HEK293 (cell line): ENCODE measurements around the gene ADCK2.

Source experiments
- BCL11B ChIP-seq: fragments of 450-650 bp; formaldehyde crosslinking; IDR thresholded peaks from 2 replicates; pipeline ENCODE4 v1.5.1; 2016; ENCODE audit warnings: low read depth, missing biosample characterization, missing genetic modification characterization
- GFI1B ChIP-seq: fragments of 450-650 bp; formaldehyde crosslinking; IDR thresholded peaks from 2 replicates; pipeline ENCODE4 v1.5.1; 2016; ENCODE audit warnings: missing biosample characterization, missing genetic modification characterization
- KLF10 ChIP-seq: fragments of 450-650 bp; IDR thresholded peaks from 2 replicates; pipeline ENCODE4 v1.5.1; 2018; ENCODE audit warnings: missing biosample characterization, mild to moderate bottlenecking, missing genetic modification characterization
- MEIS1 ChIP-seq: sonication (generic); formaldehyde crosslinking; IDR thresholded peaks from 2 replicates; pipeline ENCODE4 v1.8.1; 2022; ENCODE audit warnings: missing genetic modification reagents, mild to moderate bottlenecking, borderline replicate concordance
- SALL2 ChIP-seq: fragments of 450-650 bp; formaldehyde crosslinking; IDR thresholded peaks from 2 replicates; pipeline ENCODE4 v1.5.0; 2017; ENCODE audit warnings: missing biosample characterization, mild to moderate bottlenecking, missing genetic modification characterization, borderline replicate concordance
- TCF7L2 ChIP-seq: IDR thresholded peaks from 2 replicates; pipeline ENCODE4 v1.6.1; 2011; ENCODE audit warnings: low read depth, mild to moderate bottlenecking, inconsistent platforms, low read length, moderate library complexity, borderline replicate concordance
- TSHZ1 ChIP-seq: fragments of 450-650 bp; formaldehyde crosslinking; IDR thresholded peaks from 2 replicates; pipeline ENCODE4 v1.5.1; 2016; ENCODE audit warnings: missing biosample characterization, missing genetic modification characterization, borderline replicate concordance
- ZNF112 ChIP-seq: fragments of 450-650 bp; formaldehyde crosslinking; IDR thresholded peaks from 2 replicates; pipeline ENCODE4 v1.5.0; 2017; ENCODE audit warnings: missing biosample characterization, missing genetic modification characterization
- ZNF132 ChIP-seq: fragments of 450-650 bp; formaldehyde crosslinking; IDR thresholded peaks from 2 replicates; pipeline ENCODE4 v1.5.1; 2017; ENCODE audit warnings: missing biosample characterization, missing genetic modification characterization, borderline replicate concordance
- ZNF133 ChIP-seq: fragments of 450-650 bp; formaldehyde crosslinking; IDR thresholded peaks from 2 replicates; pipeline ENCODE4 v1.5.1; 2016; ENCODE audit warnings: missing biosample characterization, missing genetic modification characterization
- ZNF19 ChIP-seq: fragments of 450-650 bp; formaldehyde crosslinking; IDR thresholded peaks from 2 replicates; pipeline ENCODE4; 2016; ENCODE audit warnings: missing biosample characterization, missing genetic modification characterization, low read depth
- ZNF202 ChIP-seq: fragments of 450-650 bp; formaldehyde crosslinking; IDR thresholded peaks from 2 replicates; pipeline ENCODE4 v1.5.1; 2016; ENCODE audit warnings: missing biosample characterization, missing genetic modification characterization, borderline replicate concordance
- ZNF366 ChIP-seq: fragments of 450-650 bp; formaldehyde crosslinking; conservative IDR thresholded peaks from 2 replicates; pipeline ENCODE4 v1.5.1; 2016; ENCODE audit warnings: missing biosample characterization, missing genetic modification characterization
- ZNF37A ChIP-seq: fragments of 450-650 bp; IDR thresholded peaks from 2 replicates; pipeline ENCODE4 v1.5.1; 2018; ENCODE audit warnings: missing biosample characterization, missing genetic modification characterization
- ZNF404 ChIP-seq: fragments of 450-650 bp; formaldehyde crosslinking; IDR thresholded peaks from 2 replicates; pipeline ENCODE4 v1.5.1; 2017; ENCODE audit warnings: missing biosample characterization, missing genetic modification characterization
- ZNF423 ChIP-seq: fragments of 450-650 bp; formaldehyde crosslinking; IDR thresholded peaks from 2 replicates; pipeline ENCODE4 v1.5.1; 2016; ENCODE audit warnings: missing biosample characterization, missing genetic modification characterization
- ZNF433 ChIP-seq: fragments of 450-650 bp; formaldehyde crosslinking; IDR thresholded peaks from 2 replicates; pipeline ENCODE4 v1.5.1; 2016; ENCODE audit warnings: missing biosample characterization, missing genetic modification characterization, low read depth
- ZNF549 ChIP-seq: fragments of 450-650 bp; IDR thresholded peaks from 2 replicates; pipeline ENCODE4 v1.5.1; 2018; ENCODE audit warnings: missing biosample characterization, missing genetic modification characterization, mild to moderate bottlenecking, inconsistent platforms, moderate library complexity
- ZNF558 ChIP-seq: fragments of 450-650 bp; formaldehyde crosslinking; IDR thresholded peaks from 2 replicates; pipeline ENCODE4 v1.5.1; 2016; ENCODE audit warnings: missing biosample characterization, missing genetic modification characterization
- ZNF560 ChIP-seq: fragments of 450-650 bp; formaldehyde crosslinking; IDR thresholded peaks from 2 replicates; pipeline ENCODE4 v1.5.1; 2017; ENCODE audit warnings: missing biosample characterization, missing genetic modification characterization, borderline replicate concordance
- ZNF596 ChIP-seq: fragments of 450-650 bp; IDR thresholded peaks from 2 replicates; pipeline ENCODE4 v1.5.0; 2018; ENCODE audit warnings: missing biosample characterization, mild to moderate bottlenecking, missing genetic modification characterization, moderate library complexity
- ZNF645 ChIP-seq: fragments of 450-650 bp; formaldehyde crosslinking; IDR thresholded peaks from 2 replicates; pipeline ENCODE4; 2016; ENCODE audit warnings: missing biosample characterization, missing genetic modification characterization
- ZNF785 ChIP-seq: fragments of 450-650 bp; formaldehyde crosslinking; IDR thresholded peaks from 2 replicates; pipeline ENCODE4 v1.5.1; 2016; ENCODE audit warnings: missing biosample characterization, missing genetic modification characterization
- ZNF830 ChIP-seq: fragments of 450-650 bp; IDR thresholded peaks from 2 replicates; pipeline ENCODE4 v1.5.0; 2018; ENCODE audit warnings: missing biosample characterization, missing genetic modification characterization, low read depth, mild to moderate bottlenecking, moderate library complexity
- ZNF843 ChIP-seq: fragments of 450-650 bp; formaldehyde crosslinking; IDR thresholded peaks from 2 replicates; pipeline ENCODE4 v1.5.1; 2016; ENCODE audit warnings: missing biosample characterization, missing genetic modification characterization
- ZSCAN30 ChIP-seq: fragments of 450-650 bp; IDR thresholded peaks from 2 replicates; pipeline ENCODE4 v1.5.1; 2018; ENCODE audit warnings: missing biosample characterization, mild to moderate bottlenecking, missing genetic modification characterization, moderate library complexity
- TF ChIP-seq, protein P1 (sequence below): fragments of 450-650 bp; formaldehyde crosslinking; IDR thresholded peaks from 2 replicates; pipeline ENCODE4 v1.5.1; 2016; ENCODE audit warnings: missing biosample characterization, missing genetic modification characterization
- TF ChIP-seq, protein P2 (sequence below): fragments of 450-650 bp; formaldehyde crosslinking; IDR thresholded peaks from 2 replicates; pipeline ENCODE4 v1.5.1; 2016; ENCODE audit warnings: missing biosample characterization, missing genetic modification characterization
- TF ChIP-seq, protein P3 (sequence below): fragments of 450-650 bp; formaldehyde crosslinking; IDR thresholded peaks from 2 replicates; pipeline ENCODE4 v1.5.1; 2016; ENCODE audit warnings: missing biosample characterization, missing genetic modification characterization

The ADCK2 gene

GRCh38 chr7:140640060-140640637 lies 32.6 kb upstream of the ADCK2 start (continued):
- no peak for TF ChIP-seq ZNF560 (tag by site-specific recombination)
- TF ChIP-seq, protein P1, sequence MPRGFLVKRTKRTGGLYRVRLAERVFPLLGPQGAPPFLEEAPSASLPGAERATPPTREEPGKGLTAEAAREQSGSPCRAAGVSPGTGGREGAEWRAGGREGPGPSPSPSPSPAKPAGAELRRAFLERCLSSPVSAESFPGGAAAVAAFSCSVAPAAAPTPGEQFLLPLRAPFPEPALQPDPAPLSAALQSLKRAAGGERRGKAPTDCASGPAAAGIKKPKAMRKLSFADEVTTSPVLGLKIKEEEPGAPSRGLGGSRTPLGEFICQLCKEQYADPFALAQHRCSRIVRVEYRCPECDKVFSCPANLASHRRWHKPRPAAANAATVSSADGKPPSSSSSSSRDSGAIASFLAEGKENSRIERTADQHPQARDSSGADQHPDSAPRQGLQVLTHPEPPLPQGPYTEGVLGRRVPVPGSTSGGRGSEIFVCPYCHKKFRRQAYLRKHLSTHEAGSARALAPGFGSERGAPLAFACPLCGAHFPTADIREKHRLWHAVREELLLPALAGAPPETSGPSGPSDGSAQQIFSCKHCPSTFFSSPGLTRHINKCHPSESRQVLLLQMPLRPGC (tag by site-specific recombination): no peak
- TF ChIP-seq ZNF132: no peak
- TF ChIP-seq ZNF202 (tag by site-specific recombination): no peak
- TF ChIP-seq TSHZ1: no peak
- TF ChIP-seq KLF10: no peak
- TF ChIP-seq ZNF558 (tag by site-specific recombination): no peak
- TF ChIP-seq ZNF112 (tag by site-specific recombination): no peak
- TF ChIP-seq ZNF785 (tag by site-specific recombination): no peak
- no peak for TF ChIP-seq BCL11B (tag by site-specific recombination)
- TF ChIP-seq, protein P2, sequence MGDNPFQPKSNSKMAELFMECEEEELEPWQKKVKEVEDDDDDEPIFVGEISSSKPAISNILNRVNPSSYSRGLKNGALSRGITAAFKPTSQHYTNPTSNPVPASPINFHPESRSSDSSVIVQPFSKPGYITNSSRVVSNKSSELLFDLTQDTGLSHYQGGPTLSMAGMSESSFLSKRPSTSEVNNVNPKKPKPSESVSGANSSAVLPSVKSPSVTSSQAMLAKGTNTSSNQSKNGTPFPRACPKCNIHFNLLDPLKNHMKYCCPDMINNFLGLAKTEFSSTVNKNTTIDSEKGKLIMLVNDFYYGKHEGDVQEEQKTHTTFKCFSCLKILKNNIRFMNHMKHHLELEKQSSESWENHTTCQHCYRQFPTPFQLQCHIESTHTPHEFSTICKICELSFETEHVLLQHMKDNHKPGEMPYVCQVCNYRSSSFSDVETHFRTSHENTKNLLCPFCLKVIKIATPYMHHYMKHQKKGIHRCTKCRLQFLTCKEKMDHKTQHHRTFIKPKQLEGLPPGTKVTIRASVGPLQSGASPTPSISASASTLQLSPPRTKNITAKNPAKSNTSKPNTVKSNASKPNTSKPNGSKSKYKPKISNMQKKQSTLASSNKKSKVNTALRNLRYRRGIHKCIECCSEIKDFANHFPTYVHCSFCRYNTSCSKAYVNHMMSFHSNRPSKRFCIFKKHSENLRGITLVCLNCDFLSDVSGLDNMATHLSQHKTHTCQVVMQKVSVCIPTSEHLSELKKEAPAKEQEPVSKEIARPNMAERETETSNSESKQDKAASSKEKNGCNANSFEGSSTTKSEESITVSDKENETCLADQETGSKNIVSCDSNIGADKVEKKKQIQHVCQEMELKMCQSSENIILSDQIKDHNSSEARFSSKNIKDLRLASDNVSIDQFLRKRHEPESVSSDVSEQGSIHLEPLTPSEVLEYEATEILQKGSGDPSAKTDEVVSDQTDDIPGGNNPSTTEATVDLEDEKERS: no peak
- no peak for TF ChIP-seq ZNF645
- peak; percentile 66; the same call in 1 of the 2 replicates for TF ChIP-seq ZNF843 (tag by site-specific recombination)
- TF ChIP-seq SALL2 (tag by site-specific recombination): no peak
- no peak for TF ChIP-seq ZNF830
- peak; percentile 67; the same call in 1 of the 2 replicates for TF ChIP-seq ZNF423 (tag by site-specific recombination)
- TF ChIP-seq ZNF133 (tag by site-specific recombination): no peak
- TF ChIP-seq ZNF366: no peak
- TF ChIP-seq, protein P3, sequence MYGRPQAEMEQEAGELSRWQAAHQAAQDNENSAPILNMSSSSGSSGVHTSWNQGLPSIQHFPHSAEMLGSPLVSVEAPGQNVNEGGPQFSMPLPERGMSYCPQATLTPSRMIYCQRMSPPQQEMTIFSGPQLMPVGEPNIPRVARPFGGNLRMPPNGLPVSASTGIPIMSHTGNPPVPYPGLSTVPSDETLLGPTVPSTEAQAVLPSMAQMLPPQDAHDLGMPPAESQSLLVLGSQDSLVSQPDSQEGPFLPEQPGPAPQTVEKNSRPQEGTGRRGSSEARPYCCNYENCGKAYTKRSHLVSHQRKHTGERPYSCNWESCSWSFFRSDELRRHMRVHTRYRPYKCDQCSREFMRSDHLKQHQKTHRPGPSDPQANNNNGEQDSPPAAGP (tag by site-specific recombination): peak; percentile 45; the same call in 1 of the 2 replicates
- TF ChIP-seq ZNF433 (tag by site-specific recombination): no peak
- TF ChIP-seq ZNF404 (tag by site-specific recombination): no peak
- TF ChIP-seq GFI1B (tag by site-specific recombination): no peak
- no peak for TF ChIP-seq MEIS1 (CRISPR knock-in tag)
- TF ChIP-seq ZNF37A (tag by site-specific recombination): no peak
- no peak for TF ChIP-seq ZNF19
- no peak for TF ChIP-seq TCF7L2
- TF ChIP-seq ZNF549: no peak
- no peak for TF ChIP-seq ZSCAN30 (tag by site-specific recombination)
- TF ChIP-seq ZNF596 (tag by site-specific recombination): no peak
